Nephron (organoid): ENCODE measurements around the gene ACSL5.
"Not testable (repeated sequence)": the region's sequence is repeated elsewhere in the genome, so short reads cannot be mapped to it uniquely, and the experiment has no call there.

ENCODE experiments used
- H3K27ac Mint-ChIP-seq, 3 experiments: 2 replicates each; pipeline ENCODE4 v1.8.0; 2020; ENCODE audit warnings: mixed read lengths in 3 of 3, mild to moderate bottlenecking in 2 of 3, moderate library complexity in 1 of 3
- H3K27me3 Mint-ChIP-seq: 2 replicates; pipeline ENCODE4 v1.8.0; 2021; ENCODE audit warnings: low read depth, mild to moderate bottlenecking, moderate library complexity, mixed read lengths
- H3K36me3 Mint-ChIP-seq: 2 replicates; pipeline ENCODE4 v1.8.0; 2020; ENCODE audit warnings: low read depth, mixed read lengths
- H3K4me1 Mint-ChIP-seq: 2 replicates; pipeline ENCODE4 v1.8.0; 2020; ENCODE audit warnings: mixed read lengths
- H3K4me3 Mint-ChIP-seq, 3 experiments: 2 replicates each; pipeline ENCODE4 v1.8.0; 2020; ENCODE audit warnings: mild to moderate bottlenecking in 3 of 3, mixed read lengths in 3 of 3, moderate library complexity in 2 of 3
- H3K9me3 Mint-ChIP-seq: 2 replicates; pipeline ENCODE4 v1.8.0; 2020; ENCODE audit warnings: mixed read lengths
- CTCF ChIP-seq, 3 experiments: fragments of 200-600 bp; sonication (generic); IDR thresholded peaks; one replicate each; pipeline ENCODE4 v1.5.0; 2021; ENCODE audit warnings: antibody characterized with exemption in 3 of 3; ENCODE audit not compliant: unreplicated experiment in 3 of 3

Gene ACSL5

GRCh38 chr10:112383325-112383724, 9.4 kb downstream of the ACSL5 start:
- no peak overlapping the region for H3K27ac Mint-ChIP-seq
- H3K4me1 Mint-ChIP-seq: peaks cover 4% of the 10 kb centered on the region
- no peaks in the 10 kb centered on the region for H3K36me3 Mint-ChIP-seq
- no peak overlapping the region for H3K4me3 Mint-ChIP-seq
- TF ChIP-seq CTCF (IDR thresholded peaks at IDR 0.05; ENCODE audit: unreplicated experiment in 3 of 3): no peak
- no peaks in the 10 kb centered on the region for H3K9me3 Mint-ChIP-seq
- peaks cover 4% of the 10 kb centered on the region for H3K27me3 Mint-ChIP-seq

GRCh38 chr10:112384141-112384540, 10.2 kb downstream of the ACSL5 start:
- Mint-ChIP-seq H3K27ac (no peak overlapping the region), H3K4me1 (peaks cover 4% of the 10 kb centered on the region), H3K36me3 (no peaks in the 10 kb centered on the region)

DNA sequence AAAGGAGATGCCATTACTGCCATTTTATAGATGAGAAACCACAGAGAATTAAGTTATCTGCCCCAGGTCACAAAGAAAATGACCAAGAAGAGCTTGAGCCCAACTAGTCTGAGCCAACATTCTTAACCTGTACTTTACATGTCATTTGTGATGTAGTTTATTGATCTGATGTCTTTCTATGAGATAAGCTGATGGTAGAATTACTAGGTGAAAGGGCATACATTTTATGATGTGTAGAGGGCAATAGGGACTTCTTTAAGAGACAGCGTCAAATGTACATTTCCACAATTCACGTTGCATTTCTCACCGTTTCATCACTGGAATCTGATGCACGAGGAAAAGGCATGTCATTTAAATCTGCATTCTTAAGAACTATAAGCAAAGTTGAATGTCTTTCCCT, 11.3 kb downstream of the ACSL5 start:
- no peaks in the 10 kb centered on the region for H3K36me3 Mint-ChIP-seq
- H3K27me3 Mint-ChIP-seq: peaks cover 1% of the 10 kb centered on the region
- H3K4me1 Mint-ChIP-seq: peaks cover 4% of the 10 kb centered on the region
- no peak overlapping the region for H3K27ac Mint-ChIP-seq
- TF ChIP-seq CTCF (IDR thresholded peaks at IDR 0.05; ENCODE audit: unreplicated experiment in 3 of 3): no peak
- H3K4me3 Mint-ChIP-seq: no peak overlapping the region
- no peaks in the 10 kb centered on the region for H3K9me3 Mint-ChIP-seq

More at GRCh38 chr10:112384141-112384540, 10.2 kb downstream of the ACSL5 start:
- TF ChIP-seq CTCF (IDR thresholded peaks at IDR 0.05; ENCODE audit: unreplicated experiment in 3 of 3): no peak
- Mint-ChIP-seq H3K27me3 (peaks cover 4% of the 10 kb centered on the region), H3K9me3 (no peaks in the 10 kb centered on the region), H3K4me3 (no peak overlapping the region)

GRCh38 chr10:112388056-112388455, 14.1 kb downstream of the ACSL5 start:
- H3K27ac Mint-ChIP-seq, H3K4me1 Mint-ChIP-seq, H3K36me3 Mint-ChIP-seq, H3K27me3 Mint-ChIP-seq, H3K4me3 Mint-ChIP-seq, H3K9me3 Mint-ChIP-seq: not testable (repeated sequence)

- H3K27me3 Mint-ChIP-seq: no peaks in the 10 kb centered on the region
- no peak overlapping the region for H3K4me3 Mint-ChIP-seq
- TF ChIP-seq CTCF (IDR thresholded peaks at IDR 0.05; ENCODE audit: unreplicated experiment in 3 of 3): no peak
- peaks cover 4% of the 10 kb centered on the region for H3K4me1 Mint-ChIP-seq
- H3K27ac Mint-ChIP-seq: no peak overlapping the region
- no peaks in the 10 kb centered on the region for H3K36me3 Mint-ChIP-seq
- H3K9me3 Mint-ChIP-seq: no peaks in the 10 kb centered on the region
Observed at GRCh38 chr10:112388548-112388947, 14.6 kb downstream of the ACSL5 start.

GRCh38 chr10:112389271-112389822, 15.4 kb downstream of the ACSL5 start:
- no peaks in the 10 kb centered on the region for H3K9me3 Mint-ChIP-seq
- H3K27ac Mint-ChIP-seq: no peak overlapping the region
- H3K27me3 Mint-ChIP-seq: no peaks in the 10 kb centered on the region
- no peaks in the 10 kb centered on the region for H3K36me3 Mint-ChIP-seq
- peaks cover 7% of the 10 kb centered on the region for H3K4me1 Mint-ChIP-seq
- no peak overlapping the region for H3K4me3 Mint-ChIP-seq
- no peak for TF ChIP-seq CTCF (IDR thresholded peaks at IDR 0.05; ENCODE audit: unreplicated experiment in 3 of 3)
